Smooth muscle cell (in vitro differentiated cells): Measurements from ENCODE around the gene GALR1. TPM values are rescaled to one million over a fixed set of nuclear protein-coding genes. Genes with fewer than 3 reads are reported as not detected.

Experiments used
- DNase-seq: peaks from one replicate; lab custom pipeline; 2025; ENCODE audit not compliant: unreplicated experiment; lab: John Stamatoyannopoulos, UW
- H2AFZ ChIP-seq: fragments of 200-600 bp; sonication (generic); 2 replicates; pipeline ENCODE4 v1.6.0; 2016; ENCODE audit warnings: antibody characterized with exemption, low read depth, mild to moderate bottlenecking
- H3F3A ChIP-seq: fragments of 200-600 bp; sonication (generic); 2 replicates; pipeline ENCODE4 v1.6.0; 2017; ENCODE audit warnings: antibody characterized with exemption, low read depth
- H3K27ac ChIP-seq: fragments of 200-600 bp; sonication (generic); 2 replicates; pipeline ENCODE4 v1.5.1; 2016; ENCODE audit warnings: low read depth, mild to moderate bottlenecking
- H3K27me3 ChIP-seq: fragments of 200-600 bp; sonication (generic); 2 replicates; pipeline ENCODE4 v1.6.1; 2016; ENCODE audit warnings: low read depth, mild to moderate bottlenecking
- H3K36me3 ChIP-seq: fragments of 200-600 bp; sonication (generic); 2 replicates; pipeline ENCODE4 v1.5.1; 2016; ENCODE audit warnings: low read depth
- H3K4me1 ChIP-seq: fragments of 200-600 bp; sonication (generic); 2 replicates; pipeline ENCODE4 v1.5.1; 2016; ENCODE audit warnings: low read depth
- H3K4me2 ChIP-seq: fragments of 200-600 bp; sonication (generic); 2 replicates; pipeline ENCODE4 v1.6.0; 2016; ENCODE audit warnings: mild to moderate bottlenecking
- H3K4me3 ChIP-seq: fragments of 200-600 bp; sonication (generic); 2 replicates; pipeline ENCODE4 v1.5.1; 2016; ENCODE audit warnings: mild to moderate bottlenecking
- H3K79me2 ChIP-seq: fragments of 200-600 bp; sonication (generic); 2 replicates; pipeline ENCODE4 v1.6.0; 2016; ENCODE audit warnings: low read depth, mild to moderate bottlenecking
- H3K9ac ChIP-seq: fragments of 200-600 bp; sonication (generic); 2 replicates; pipeline ENCODE4 v1.6.0; 2016; ENCODE audit warnings: low read depth
- H3K9me3 ChIP-seq: fragments of 200-600 bp; sonication (generic); replicated peaks from 2 replicates; pipeline ENCODE4 v1.5.1; 2016; ENCODE audit warnings: low read depth
- H4K20me1 ChIP-seq: fragments of 200-600 bp; sonication (generic); 2 replicates; pipeline ENCODE4 v1.6.0; 2016; ENCODE audit warnings: low read depth
- WGBS: methylation state at CpG from one replicate; pipeline ENCODE4 v1.1.7; 2016; ENCODE audit warnings: low lambda C conversion rate; 5-methylcytosine and 5-hydroxymethylcytosine counted together
- polyA plus RNA-seq: library from polyadenylated mRNA; unstranded; fragments of >200 nt; fragmentation: Nextera tagmentation; extraction: Ambion mirVana; gene quantifications from 2 replicates; pipeline ENCODE4 v1.2.1, GENCODE V29; 2016
- total RNA-seq: library from RNA; depleted of rRNA; stranded (reverse); fragments of >200 nt; gene quantifications from 2 replicates; pipeline ENCODE4 v1.2.3, GENCODE V29; 2014
- TF ChIP-seq, protein P1 (sequence below): fragments of 200-600 bp; sonication (generic); IDR thresholded peaks from 2 replicates; pipeline ENCODE4 v1.5.1; 2017; ENCODE audit warnings: borderline replicate concordance, mild to moderate bottlenecking, antibody characterized with exemption; ENCODE audit not compliant: insufficient read depth, poor library complexity, severe bottlenecking

Gene GALR1
- total and polyA plus RNA-seq, 2 experiments from 2014 or later = not detected

DNA sequence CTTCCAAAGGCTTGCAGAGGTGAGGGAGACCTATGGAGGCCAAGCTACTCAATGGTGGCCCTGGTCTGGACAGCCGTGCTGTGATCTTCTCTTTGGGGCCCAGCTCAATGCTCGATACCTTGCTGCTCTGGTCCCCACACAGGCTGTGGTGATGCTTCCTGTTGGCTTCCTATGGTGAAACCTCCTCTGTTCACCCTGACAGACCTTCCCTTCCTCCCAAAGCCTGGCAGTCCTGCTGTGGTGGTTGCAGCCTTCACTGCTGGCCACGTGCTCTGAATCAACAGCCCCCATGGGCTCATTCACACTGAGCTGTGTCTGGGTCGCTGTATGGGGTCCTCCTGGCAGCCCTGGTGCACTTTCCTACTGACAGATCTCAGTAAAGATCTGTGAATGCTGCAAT lies 31.0 kb upstream of the GALR1 start:
- DNase-seq = no peak
- Histone ChIP-seq H3K36me3 (no peaks in the 10 kb centered on the region), H3K9me3 (no peaks in the 10 kb centered on the region), H2AFZ (no peak overlapping the region), H4K20me1 (no peaks in the 10 kb centered on the region), H3K79me2 (no peaks in the 10 kb centered on the region), H3K9ac (no peak overlapping the region), H3F3A (no peaks in the 10 kb centered on the region), H3K27me3 (peaks cover 3% of the 10 kb centered on the region), H3K4me1 (no peaks in the 10 kb centered on the region), H3K4me2 (no peak overlapping the region), H3K27ac (no peak overlapping the region), H3K4me3 (no peak overlapping the region)
- TF ChIP-seq, protein P1, sequence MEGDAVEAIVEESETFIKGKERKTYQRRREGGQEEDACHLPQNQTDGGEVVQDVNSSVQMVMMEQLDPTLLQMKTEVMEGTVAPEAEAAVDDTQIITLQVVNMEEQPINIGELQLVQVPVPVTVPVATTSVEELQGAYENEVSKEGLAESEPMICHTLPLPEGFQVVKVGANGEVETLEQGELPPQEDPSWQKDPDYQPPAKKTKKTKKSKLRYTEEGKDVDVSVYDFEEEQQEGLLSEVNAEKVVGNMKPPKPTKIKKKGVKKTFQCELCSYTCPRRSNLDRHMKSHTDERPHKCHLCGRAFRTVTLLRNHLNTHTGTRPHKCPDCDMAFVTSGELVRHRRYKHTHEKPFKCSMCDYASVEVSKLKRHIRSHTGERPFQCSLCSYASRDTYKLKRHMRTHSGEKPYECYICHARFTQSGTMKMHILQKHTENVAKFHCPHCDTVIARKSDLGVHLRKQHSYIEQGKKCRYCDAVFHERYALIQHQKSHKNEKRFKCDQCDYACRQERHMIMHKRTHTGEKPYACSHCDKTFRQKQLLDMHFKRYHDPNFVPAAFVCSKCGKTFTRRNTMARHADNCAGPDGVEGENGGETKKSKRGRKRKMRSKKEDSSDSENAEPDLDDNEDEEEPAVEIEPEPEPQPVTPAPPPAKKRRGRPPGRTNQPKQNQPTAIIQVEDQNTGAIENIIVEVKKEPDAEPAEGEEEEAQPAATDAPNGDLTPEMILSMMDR = no peak
- 72% methylated on average over 4 of the region's 4 CpGs for WGBS

DNA sequence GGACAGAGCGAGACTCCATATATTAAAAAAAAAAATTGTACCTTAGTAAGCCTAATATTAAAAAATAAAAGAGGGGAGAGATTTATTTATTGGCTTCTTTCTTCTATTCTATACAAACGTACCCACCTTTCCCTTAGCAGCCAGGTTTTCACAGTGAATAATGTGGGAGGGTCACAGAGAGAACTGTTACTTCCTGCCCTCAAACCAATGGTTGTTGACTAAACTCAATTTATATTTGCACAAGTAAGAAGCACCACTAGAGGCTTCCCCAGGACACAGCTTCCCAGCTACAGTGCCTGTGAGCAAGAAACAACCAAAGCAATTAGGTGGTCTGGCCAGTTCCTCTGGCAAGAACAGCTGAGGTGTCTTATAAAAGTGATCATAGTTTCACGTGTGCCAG lies 28.9 kb upstream of the GALR1 start:
- no peaks in the 10 kb centered on the region for H3K4me1 ChIP-seq
- no peaks in the 10 kb centered on the region for H3K79me2 ChIP-seq
- no peak for DNase-seq
- no peaks in the 10 kb centered on the region for H3F3A ChIP-seq
- no peaks in the 10 kb centered on the region for H3K9me3 ChIP-seq
- H3K36me3 ChIP-seq = no peaks in the 10 kb centered on the region
- H3K27me3 ChIP-seq = peaks cover 3% of the 10 kb centered on the region
- TF ChIP-seq, protein P1 = no peak
- H3K4me3 ChIP-seq = no peak overlapping the region
- H3K4me2 ChIP-seq = no peak overlapping the region
- H3K9ac ChIP-seq = no peak overlapping the region
- H2AFZ ChIP-seq = no peak overlapping the region
- WGBS = 77% methylated on average over 3 of the region's 3 CpGs
- no peak overlapping the region for H3K27ac ChIP-seq
- no peaks in the 10 kb centered on the region for H4K20me1 ChIP-seq

DNA sequence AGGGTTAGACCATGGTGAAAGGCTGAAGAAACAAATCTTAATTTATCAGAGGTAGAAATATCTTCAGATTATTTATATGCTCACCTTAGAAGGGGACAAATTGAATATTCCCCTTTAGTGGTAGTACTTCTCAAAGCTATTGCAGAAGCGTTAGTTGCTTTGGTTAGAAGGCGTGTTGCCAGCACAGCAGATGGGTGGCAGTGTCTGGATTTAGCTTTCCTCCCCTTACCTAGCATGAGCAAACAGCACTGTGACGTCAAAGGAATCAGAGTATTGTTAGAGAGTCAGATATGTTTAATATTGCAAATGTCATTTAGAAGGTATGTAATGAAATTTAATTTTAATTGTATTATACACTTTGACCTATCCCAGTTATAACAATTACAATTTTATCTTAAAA lies 27.2 kb upstream of the GALR1 start:
- Histone ChIP-seq H3K9me3 (no peaks in the 10 kb centered on the region), H3K4me2 (no peak overlapping the region), H3K27me3 (no peaks in the 10 kb centered on the region), H4K20me1 (no peaks in the 10 kb centered on the region), H3F3A (no peaks in the 10 kb centered on the region), H3K36me3 (no peaks in the 10 kb centered on the region), H3K4me3 (no peak overlapping the region), H3K27ac (no peak overlapping the region), H3K9ac (no peak overlapping the region), H3K79me2 (no peaks in the 10 kb centered on the region), H3K4me1 (no peaks in the 10 kb centered on the region), H2AFZ (no peak overlapping the region)
- no peak for DNase-seq
- WGBS = 69% methylated on average over 3 of the region's 3 CpGs
- TF ChIP-seq, protein P1 = no peak

DNA sequence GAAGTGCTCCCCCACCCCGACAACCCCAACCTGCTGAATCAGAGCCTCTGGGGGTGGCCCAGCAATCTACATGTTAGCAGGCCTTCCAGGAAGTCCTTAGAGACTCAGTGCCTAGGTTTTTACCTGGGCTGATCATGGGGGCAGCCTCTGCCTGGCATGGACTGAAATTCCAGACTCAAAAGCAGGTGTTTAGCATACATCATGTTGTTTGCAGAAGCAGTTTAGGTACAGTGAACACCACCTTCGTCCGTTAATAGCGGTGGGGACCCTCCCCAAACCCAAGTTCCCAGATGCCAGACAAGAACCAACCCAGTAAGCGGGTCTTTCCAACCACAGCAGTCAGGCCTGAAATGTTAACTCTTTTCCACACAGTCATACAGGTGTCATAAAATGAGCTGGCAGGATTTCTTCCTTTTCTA lies 26.4 kb upstream of the GALR1 start:
- TF ChIP-seq, protein P1 = no peak
- WGBS = 89% methylated on average over 5 of the region's 5 CpGs
- H3K4me1 ChIP-seq = no peaks in the 10 kb centered on the region
- no peaks in the 10 kb centered on the region for H3K79me2 ChIP-seq
- no peak for DNase-seq
- no peak overlapping the region for H2AFZ ChIP-seq
- H3K9ac ChIP-seq = no peak overlapping the region
- no peak overlapping the region for H3K4me2 ChIP-seq
- no peaks in the 10 kb centered on the region for H3K9me3 ChIP-seq
- H4K20me1 ChIP-seq = no peaks in the 10 kb centered on the region
- H3K27me3 ChIP-seq = no peaks in the 10 kb centered on the region
- no peak overlapping the region for H3K4me3 ChIP-seq
- no peaks in the 10 kb centered on the region for H3F3A ChIP-seq
- H3K27ac ChIP-seq = no peak overlapping the region
- H3K36me3 ChIP-seq = no peaks in the 10 kb centered on the region
